ENCODE results near the gene CLEC7A. TPM values are rescaled to one million over a fixed set of nuclear protein-coding genes. Genes with fewer than 3 reads are reported as not detected.

The CLEC7A gene
- total RNA-seq, 3 donors from 2014 or later (not counting 1 experiment from before 2014, with no cell fraction given): 7.7 to 22.3 (median 20.8) TPM

DNA sequence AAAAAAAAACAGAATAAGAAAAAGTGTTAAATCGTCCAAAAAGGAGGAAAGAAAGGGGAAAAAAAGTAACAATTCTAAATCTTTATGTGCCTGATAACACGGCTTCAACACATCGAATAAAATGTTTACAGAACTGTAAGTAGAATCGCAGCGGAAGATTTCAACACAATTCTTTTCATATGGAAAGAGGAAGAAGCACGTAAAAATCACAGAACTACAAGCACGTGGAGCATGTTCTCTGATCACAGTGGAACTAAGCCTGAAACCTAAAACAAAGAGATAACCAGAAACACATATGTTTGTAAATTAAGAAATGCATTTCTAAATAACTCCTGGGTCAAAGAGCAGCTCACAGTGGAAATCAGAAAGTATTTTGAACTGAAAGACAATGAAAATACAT, 8.7 kb downstream of the CLEC7A start:
- 33% methylated on average over 7 of the region's 7 CpGs for WGBS (ENCODE audit: insufficient coverage)
- Mint-ChIP-seq H3K36me3 (no peaks in the 10 kb centered on the region), H3K4me3 (no peak overlapping the region), H3K27ac (no peak overlapping the region), H3K4me1 (peaks cover 1 to 7% of the 10 kb centered on the region in 2 donors), H3K9me3 (no peaks in the 10 kb centered on the region), H3K27me3 (ENCODE audit: low read depth in 2 of 2) (peaks cover 3 to 8% of the 10 kb centered on the region in 2 donors)
- Histone ChIP-seq H3K27me3 (ENCODE audit: control insufficient read depth, insufficient read depth, low read length) (no peaks in the 10 kb centered on the region), H3K4me1 (ENCODE audit: control insufficient read depth, insufficient read depth, low read length) (no peaks in the 10 kb centered on the region), H3K27ac (ENCODE audit: low read length) (no peak overlapping the region), H3K4me3 (ENCODE audit: low read length) (no peak overlapping the region), H3K9me3 (ENCODE audit: control insufficient read depth, insufficient read depth, low read length) (no peaks in the 10 kb centered on the region), H3K36me3 (ENCODE audit: control insufficient read depth, insufficient read depth, low read length) (no peaks in the 10 kb centered on the region)
- ATAC-seq (no peak), DNase-seq (no peak)
- intact Hi-C loops (cut with micrococcal nuclease): no loop called here
- TF ChIP-seq, protein P1, sequence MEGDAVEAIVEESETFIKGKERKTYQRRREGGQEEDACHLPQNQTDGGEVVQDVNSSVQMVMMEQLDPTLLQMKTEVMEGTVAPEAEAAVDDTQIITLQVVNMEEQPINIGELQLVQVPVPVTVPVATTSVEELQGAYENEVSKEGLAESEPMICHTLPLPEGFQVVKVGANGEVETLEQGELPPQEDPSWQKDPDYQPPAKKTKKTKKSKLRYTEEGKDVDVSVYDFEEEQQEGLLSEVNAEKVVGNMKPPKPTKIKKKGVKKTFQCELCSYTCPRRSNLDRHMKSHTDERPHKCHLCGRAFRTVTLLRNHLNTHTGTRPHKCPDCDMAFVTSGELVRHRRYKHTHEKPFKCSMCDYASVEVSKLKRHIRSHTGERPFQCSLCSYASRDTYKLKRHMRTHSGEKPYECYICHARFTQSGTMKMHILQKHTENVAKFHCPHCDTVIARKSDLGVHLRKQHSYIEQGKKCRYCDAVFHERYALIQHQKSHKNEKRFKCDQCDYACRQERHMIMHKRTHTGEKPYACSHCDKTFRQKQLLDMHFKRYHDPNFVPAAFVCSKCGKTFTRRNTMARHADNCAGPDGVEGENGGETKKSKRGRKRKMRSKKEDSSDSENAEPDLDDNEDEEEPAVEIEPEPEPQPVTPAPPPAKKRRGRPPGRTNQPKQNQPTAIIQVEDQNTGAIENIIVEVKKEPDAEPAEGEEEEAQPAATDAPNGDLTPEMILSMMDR (IDR thresholded peaks at IDR 0.05): no peak

- Mint-ChIP-seq H3K27me3 (ENCODE audit: low read depth in 2 of 2) (peaks cover 3 to 8% of the 10 kb centered on the region in 2 donors), H3K27ac (no peak overlapping the region), H3K9me3 (no peaks in the 10 kb centered on the region), H3K4me1 (peaks cover 0 to 6% of the 10 kb centered on the region in 2 donors), H3K4me3 (no peak overlapping the region), H3K36me3 (no peaks in the 10 kb centered on the region)
- TF ChIP-seq, protein P1 (IDR thresholded peaks at IDR 0.05): no peak
- DNase-seq: no peak
- no peaks in the 10 kb centered on the region for H3K4me1 ChIP-seq (ENCODE audit: control insufficient read depth, insufficient read depth, low read length)
- H3K27ac ChIP-seq (ENCODE audit: low read length): no peak overlapping the region
- WGBS (ENCODE audit: insufficient coverage): 84% methylated on average over 2 of the region's 3 CpGs
- intact Hi-C loops (cut with micrococcal nuclease): no loop called here
- H3K27me3 ChIP-seq (ENCODE audit: control insufficient read depth, insufficient read depth, low read length): no peaks in the 10 kb centered on the region
- ATAC-seq: no peak
- H3K4me3 ChIP-seq (ENCODE audit: low read length): no peak overlapping the region
- no peaks in the 10 kb centered on the region for H3K36me3 ChIP-seq (ENCODE audit: control insufficient read depth, insufficient read depth, low read length)
- H3K9me3 ChIP-seq (ENCODE audit: control insufficient read depth, insufficient read depth, low read length): no peaks in the 10 kb centered on the region
These were observed 10.9 kb downstream of the CLEC7A start for GRCh38 chr12:10119066-10119465.

DNA sequence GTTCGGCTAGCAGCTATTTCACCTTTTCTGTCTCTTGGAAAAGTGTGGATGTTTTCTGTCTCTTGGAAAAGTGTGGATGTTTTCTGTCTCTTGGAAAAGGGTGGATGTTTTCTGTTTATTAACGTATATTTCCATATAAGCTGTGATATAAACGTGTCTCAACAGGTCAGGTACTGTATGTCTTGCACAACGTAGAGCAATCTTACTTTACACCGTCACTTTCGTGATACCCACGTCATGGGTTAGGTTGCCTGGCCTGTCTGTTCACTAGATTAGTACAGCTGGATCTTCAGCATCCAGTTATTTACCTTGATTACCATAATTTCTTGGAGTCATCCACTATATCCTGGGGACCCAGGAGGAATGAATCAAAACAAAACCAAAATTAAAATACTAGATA, 14.1 kb downstream of the CLEC7A start:
- TF ChIP-seq, protein P1 (IDR thresholded peaks at IDR 0.05): no peak
- intact Hi-C loops (cut with micrococcal nuclease): no loop called here
- no peak for DNase-seq
- Histone ChIP-seq H3K27ac (ENCODE audit: low read length) (no peak overlapping the region), H3K27me3 (ENCODE audit: control insufficient read depth, insufficient read depth, low read length) (no peaks in the 10 kb centered on the region), H3K4me1 (ENCODE audit: control insufficient read depth, insufficient read depth, low read length) (no peaks in the 10 kb centered on the region), H3K4me3 (ENCODE audit: low read length) (no peak overlapping the region), H3K9me3 (ENCODE audit: control insufficient read depth, insufficient read depth, low read length) (no peaks in the 10 kb centered on the region), H3K36me3 (ENCODE audit: control insufficient read depth, insufficient read depth, low read length) (no peaks in the 10 kb centered on the region)
- H3K27me3 Mint-ChIP-seq (ENCODE audit: low read depth in 2 of 2): peaks cover 8 to 12% of the 10 kb centered on the region in 2 donors
- no peaks in the 10 kb centered on the region for H3K4me1 Mint-ChIP-seq
- 98% methylated on average over 7 of the region's 7 CpGs for WGBS (ENCODE audit: insufficient coverage)
- H3K27ac Mint-ChIP-seq: no peak overlapping the region
- no peak for ATAC-seq
- no peaks in the 10 kb centered on the region for H3K36me3 Mint-ChIP-seq
- H3K4me3 Mint-ChIP-seq: no peak overlapping the region
- no peaks in the 10 kb centered on the region for H3K9me3 Mint-ChIP-seq

GRCh38 chr12:10115311-10115710, 14.7 kb downstream of the CLEC7A start:
- Mint-ChIP-seq H3K4me3 (no peak overlapping the region), H3K27me3 (ENCODE audit: low read depth in 2 of 2) (peaks cover 8 to 11% of the 10 kb centered on the region in 2 donors), H3K9me3 (no peaks in the 10 kb centered on the region), H3K36me3 (no peaks in the 10 kb centered on the region), H3K27ac (no peak overlapping the region), H3K4me1 (no peaks in the 10 kb centered on the region)
- Histone ChIP-seq H3K36me3 (ENCODE audit: control insufficient read depth, insufficient read depth, low read length) (no peaks in the 10 kb centered on the region), H3K4me3 (ENCODE audit: low read length) (no peak overlapping the region), H3K27me3 (ENCODE audit: control insufficient read depth, insufficient read depth, low read length) (no peaks in the 10 kb centered on the region), H3K9me3 (ENCODE audit: control insufficient read depth, insufficient read depth, low read length) (no peaks in the 10 kb centered on the region), H3K4me1 (ENCODE audit: control insufficient read depth, insufficient read depth, low read length) (no peaks in the 10 kb centered on the region), H3K27ac (ENCODE audit: low read length) (no peak overlapping the region)
- DNase-seq (no peak), ATAC-seq (no peak)
- TF ChIP-seq, protein P1 (IDR thresholded peaks at IDR 0.05): no peak
- WGBS (ENCODE audit: insufficient coverage): 91% methylated on average over 15 of the region's 15 CpGs
- intact Hi-C loops (cut with micrococcal nuclease): no loop called here
